OCI-LY1 (cell line): ENCODE measurements around the gene MAP3K20.

Experiments used
- EZH2 ChIP-seq: fragments of 200-600 bp; sonication (generic), shearing (Covaris generic); IDR thresholded peaks from 2 replicates; pipeline ENCODE4 v1.8.0; 2017; ENCODE audit warnings: borderline replicate concordance, mixed run types, mild to moderate bottlenecking, antibody characterized with exemption, low read length, moderate library complexity, mixed read lengths
- TF ChIP-seq, protein P1 (sequence below): fragments of 200-600 bp; sonication (generic), shearing (Covaris generic); IDR thresholded peaks from 2 replicates; pipeline ENCODE4 v1.5.1; 2017; ENCODE audit warnings: mild to moderate bottlenecking, antibody characterized with exemption, low read length, moderate library complexity, mixed read lengths

DNA sequence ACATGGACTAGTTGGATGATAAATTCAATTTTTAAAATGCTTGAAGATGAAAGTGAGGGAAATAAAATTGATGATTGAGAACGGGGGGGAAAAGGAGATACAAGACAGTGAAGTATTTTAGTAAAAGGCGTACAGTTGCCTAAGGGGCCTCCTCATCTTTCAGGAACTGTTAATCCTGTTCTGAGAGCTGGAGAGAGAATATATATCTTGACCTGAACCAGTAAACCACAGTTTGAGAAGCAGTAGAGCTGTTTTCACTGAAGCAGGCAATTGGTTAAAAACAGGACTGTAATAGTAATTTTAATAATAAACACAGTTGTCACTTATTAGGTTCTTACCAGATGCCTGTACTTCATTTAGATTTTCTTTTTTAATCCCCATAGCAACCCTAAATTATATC lies 137.5 kb downstream of the MAP3K20 start:
- TF ChIP-seq, protein P1, sequence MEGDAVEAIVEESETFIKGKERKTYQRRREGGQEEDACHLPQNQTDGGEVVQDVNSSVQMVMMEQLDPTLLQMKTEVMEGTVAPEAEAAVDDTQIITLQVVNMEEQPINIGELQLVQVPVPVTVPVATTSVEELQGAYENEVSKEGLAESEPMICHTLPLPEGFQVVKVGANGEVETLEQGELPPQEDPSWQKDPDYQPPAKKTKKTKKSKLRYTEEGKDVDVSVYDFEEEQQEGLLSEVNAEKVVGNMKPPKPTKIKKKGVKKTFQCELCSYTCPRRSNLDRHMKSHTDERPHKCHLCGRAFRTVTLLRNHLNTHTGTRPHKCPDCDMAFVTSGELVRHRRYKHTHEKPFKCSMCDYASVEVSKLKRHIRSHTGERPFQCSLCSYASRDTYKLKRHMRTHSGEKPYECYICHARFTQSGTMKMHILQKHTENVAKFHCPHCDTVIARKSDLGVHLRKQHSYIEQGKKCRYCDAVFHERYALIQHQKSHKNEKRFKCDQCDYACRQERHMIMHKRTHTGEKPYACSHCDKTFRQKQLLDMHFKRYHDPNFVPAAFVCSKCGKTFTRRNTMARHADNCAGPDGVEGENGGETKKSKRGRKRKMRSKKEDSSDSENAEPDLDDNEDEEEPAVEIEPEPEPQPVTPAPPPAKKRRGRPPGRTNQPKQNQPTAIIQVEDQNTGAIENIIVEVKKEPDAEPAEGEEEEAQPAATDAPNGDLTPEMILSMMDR, result no peak
- no peak for TF ChIP-seq EZH2
